Endothelial cell of umbilical vein (primary cell): ENCODE measurements around the gene ARHGAP42.

ENCODE experiments used
- CTCF ChIP-seq, 2 donors: IDR thresholded peaks; 1 replicate in 1 of 2; 2 replicates in 1 of 2; pipeline ENCODE4 v1.5.1; 2011; ENCODE audit warnings: low read length in 2 of 2, mild to moderate bottlenecking in 2 of 2, moderate library complexity in 2 of 2, control low read depth in 1 of 2, inconsistent platforms in 1 of 2, low read depth in 1 of 2; ENCODE audit not compliant: insufficient read depth in 1 of 2; ENCODE audit errors: extremely low read depth in 1 of 2
- EZH2 ChIP-seq: IDR thresholded peaks from 2 replicates; pipeline ENCODE4 v1.6.1; 2012; ENCODE audit warnings: borderline replicate concordance, low read depth, mild to moderate bottlenecking, moderate library complexity, low read length, inconsistent platforms; ENCODE audit not compliant: severe bottlenecking
- POLR2AphosphoS5 ChIP-seq: IDR thresholded peaks from 2 replicates; pipeline ENCODE4 v1.6.1; 2012; ENCODE audit warnings: low read depth, mild to moderate bottlenecking, control low read depth, low read length, moderate library complexity; ENCODE audit not compliant: insufficient read depth

GRCh38 chr11:100682247-100682969 lies 4.7 kb upstream of the ARHGAP42 start:
- TF ChIP-seq EZH2 (no peak), CTCF (IDR thresholded peaks at IDR 0.05; ENCODE audit: extremely low read depth in 1 of 2, insufficient read depth in 1 of 2, low read depth in 1 of 2, low read length in 2 of 2) (peak; percentile 20 to 37), POLR2AphosphoS5 (no peak)
